ENCODE measurements around the gene GNA14.
A peak's percentile ranks its signal among the peaks of the same experiment; 100 is the strongest.
"Not testable (repeated sequence)": the region's sequence is repeated elsewhere in the genome, so short reads cannot be mapped to it uniquely, and the experiment has no call there.

Gene GNA14

GRCh38 chr9:77486463-77486862, 161.7 kb downstream of the GNA14 start:
- no peak for DNase-seq

GRCh38 chr9:77475641-77476473, 172.3 kb downstream of the GNA14 start:
- DNase-seq, result peak; percentile 2

DNA sequence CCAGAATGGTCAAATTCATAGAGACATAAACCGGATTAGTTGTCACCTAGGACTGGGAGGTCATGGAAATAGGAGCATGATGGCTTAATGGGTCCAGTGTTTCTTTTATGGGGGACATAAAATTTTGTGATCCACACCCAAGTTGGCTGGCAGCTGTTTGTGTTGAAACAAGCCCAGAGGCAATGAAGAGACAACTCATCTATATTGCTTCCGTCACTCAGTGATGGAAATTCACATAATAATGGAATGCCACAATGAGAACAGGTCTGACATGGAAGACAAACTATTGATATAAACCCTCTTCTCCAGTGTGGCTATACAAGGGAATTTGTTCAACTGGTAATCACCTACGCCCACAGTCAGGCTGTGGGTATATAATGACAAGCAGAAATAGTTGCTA, 173.2 kb downstream of the GNA14 start:
- DNase-seq, result no peak

DNA sequence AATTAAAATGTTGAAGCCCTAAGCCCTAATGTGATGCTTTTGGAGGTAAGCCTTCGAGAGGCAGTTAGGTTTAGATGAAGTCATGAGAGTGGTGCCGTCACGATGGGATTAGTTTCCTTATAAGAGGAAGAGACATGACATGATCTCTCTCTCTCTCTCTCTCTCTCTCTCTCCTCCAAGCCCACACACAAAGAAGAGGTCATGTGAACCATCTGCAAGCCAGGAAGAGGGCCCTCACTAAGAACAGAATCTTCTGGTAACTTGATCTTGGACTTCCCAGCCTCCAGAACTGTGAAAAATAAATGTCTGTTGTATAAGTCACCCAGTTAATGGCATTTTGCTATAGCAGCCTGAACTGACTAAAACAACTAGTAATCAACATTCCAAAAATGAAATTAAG, 175.5 kb downstream of the GNA14 start:
- no peak for DNase-seq

DNA sequence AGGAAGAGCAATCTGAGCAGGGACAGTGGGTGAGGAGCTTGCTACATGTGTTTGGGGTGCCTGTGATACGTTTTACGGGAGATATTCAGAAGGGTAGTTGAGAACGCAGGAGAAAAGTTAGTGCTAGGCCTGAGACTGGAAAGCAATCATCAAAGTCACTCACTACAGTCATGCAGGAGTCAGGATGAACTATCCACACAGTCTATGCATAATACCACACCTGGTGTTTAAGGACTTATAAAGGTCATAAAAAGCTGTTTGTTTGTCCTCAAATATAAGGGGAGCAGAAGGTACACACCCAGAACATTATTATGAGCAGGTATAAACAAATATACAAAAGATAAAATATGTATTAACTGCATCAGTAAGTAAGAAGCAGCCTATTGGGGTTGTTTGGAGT, 176.6 kb downstream of the GNA14 start:
- no peak for DNase-seq

DNA sequence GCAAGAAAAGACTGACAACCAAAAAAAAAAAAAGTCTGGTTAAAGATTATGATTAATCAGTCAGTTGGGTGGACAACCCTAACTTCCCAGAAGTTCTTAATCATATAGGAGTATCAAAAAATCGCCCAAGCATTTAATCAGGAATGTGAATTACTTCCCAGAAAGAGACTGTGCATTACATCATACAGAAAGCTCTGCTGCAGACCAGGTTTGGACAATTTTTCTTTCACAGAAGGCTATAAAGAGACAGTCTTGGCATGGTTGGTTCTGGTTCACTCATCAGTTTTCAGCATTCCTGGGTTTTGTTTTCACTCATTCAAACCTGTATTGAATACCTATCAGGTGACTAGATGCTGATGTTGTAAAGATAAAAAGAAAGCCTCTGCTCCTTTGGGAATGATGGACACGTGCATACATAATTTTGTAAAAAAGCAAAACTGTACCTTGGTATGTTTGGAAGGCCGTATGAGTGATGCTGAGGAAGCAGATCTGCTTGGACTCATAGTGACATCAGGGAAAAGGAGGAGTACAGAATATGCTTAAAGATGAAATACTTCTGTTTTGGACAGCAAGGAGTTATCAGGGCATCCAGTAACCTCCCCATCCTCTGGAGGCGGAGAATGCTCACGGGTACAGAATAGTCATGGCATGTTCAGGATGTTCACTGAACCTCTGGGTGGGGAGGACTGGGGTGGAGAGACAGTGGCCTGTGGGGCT, 178.4 kb downstream of the GNA14 start:
- DNase-seq, result no peak

- DNase-seq, result no peak
These were observed 183.5 kb downstream of the GNA14 start for GRCh38 chr9:77464661-77465060.

DNA sequence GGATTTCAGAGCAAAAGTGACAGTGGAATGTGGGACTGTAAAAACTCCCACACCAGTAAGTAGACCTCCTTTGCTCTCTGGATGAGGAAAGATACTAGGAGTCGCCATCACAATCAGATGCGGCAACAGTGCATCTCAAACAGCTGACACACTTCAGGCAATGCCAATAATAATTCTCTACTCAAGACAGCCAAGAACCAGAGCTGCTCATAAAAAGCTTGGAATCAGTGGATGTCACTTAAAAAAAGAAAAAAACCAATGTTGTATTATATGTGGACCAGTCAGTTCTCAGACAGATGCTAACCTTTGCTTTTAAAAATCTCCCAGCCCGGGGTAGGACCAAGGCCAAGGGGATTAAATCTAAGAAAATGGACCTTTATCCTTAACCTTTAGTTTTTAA, 185.0 kb downstream of the GNA14 start:
- no peak for DNase-seq

DNA sequence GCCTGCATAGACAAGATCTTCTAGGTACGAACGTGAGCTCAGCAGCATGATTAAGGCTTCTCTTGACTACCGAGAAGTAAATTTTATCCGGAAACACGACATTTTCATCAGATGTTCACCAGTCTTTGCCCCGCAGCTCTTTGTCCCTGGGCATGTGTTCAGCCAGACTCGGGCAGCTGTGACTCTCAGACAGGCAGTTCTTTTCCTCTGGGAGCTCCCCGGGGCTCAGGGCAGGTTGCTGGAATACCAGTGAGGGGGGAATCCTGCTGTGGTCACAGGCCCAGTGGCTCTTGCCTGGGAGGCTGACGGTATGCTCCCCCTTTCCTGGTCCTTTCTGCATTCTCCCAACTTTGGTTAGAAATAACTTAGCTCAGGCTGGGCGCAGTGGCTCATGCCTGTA, 186.1 kb downstream of the GNA14 start:
- DNase-seq, result no peak

- DNase-seq, result no peak
These were observed 187.2 kb downstream of the GNA14 start for GRCh38 chr9:77460938-77461337.

- no peak for DNase-seq
These were observed 190.1 kb downstream of the GNA14 start for GRCh38 chr9:77457916-77458592.

DNA sequence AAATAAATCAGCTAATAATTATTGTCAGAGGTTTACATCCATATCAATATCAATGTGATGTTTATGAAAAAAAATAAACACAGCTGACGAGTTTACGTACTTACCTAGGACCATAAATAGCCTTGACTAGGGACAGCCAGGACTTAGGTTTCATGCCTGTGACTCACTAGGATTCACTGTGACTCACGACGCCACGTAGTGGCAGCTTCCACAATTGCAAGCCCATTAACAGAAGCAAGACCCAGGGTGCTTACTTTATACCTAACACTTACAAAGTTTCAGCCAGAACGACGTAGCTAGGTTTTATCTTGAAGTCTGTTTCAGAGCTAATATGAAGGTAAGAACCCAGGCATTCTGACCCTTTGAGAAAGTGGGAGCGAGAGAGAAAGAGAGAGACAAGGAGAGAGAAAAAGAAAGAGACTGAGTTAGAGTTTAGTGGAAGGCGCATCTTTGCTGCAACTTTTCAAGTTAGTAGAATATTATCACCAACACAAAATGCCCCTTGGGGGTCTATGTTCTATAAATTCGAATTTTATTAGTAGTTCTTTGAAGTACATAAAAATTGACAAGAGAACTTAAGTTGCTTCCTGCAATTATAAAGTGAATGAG, 191.2 kb downstream of the GNA14 start:
- peak; percentile 30 for DNase-seq

DNA sequence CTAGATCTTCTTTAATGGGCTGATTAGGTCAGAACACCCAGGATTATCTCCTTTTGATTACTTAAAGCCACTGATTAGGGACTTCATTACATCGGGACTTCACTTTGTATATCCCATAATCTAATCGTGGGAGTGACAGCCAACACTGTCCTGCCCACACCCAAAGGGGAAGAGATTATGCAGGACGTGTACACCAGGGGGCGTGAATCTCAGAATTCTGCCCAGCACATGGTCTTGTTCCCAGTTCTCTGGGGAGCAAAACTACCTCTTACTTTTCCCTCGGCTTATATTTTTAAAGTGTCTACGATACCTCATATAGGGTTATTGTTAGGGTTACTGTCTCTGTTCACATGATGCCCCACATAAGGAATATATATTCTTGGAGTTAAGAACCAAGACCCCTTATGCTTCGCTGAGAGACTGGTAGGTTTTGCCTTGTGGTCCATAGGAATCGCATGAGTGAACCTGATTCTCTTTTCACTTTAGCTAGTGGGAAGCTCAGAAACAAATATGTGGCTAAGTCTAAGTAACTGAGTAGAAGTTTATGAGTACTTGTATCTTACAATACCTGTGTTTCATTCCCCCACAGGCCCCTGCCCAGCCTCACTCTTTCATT, 192.7 kb downstream of the GNA14 start:
- no peak for DNase-seq

DNA sequence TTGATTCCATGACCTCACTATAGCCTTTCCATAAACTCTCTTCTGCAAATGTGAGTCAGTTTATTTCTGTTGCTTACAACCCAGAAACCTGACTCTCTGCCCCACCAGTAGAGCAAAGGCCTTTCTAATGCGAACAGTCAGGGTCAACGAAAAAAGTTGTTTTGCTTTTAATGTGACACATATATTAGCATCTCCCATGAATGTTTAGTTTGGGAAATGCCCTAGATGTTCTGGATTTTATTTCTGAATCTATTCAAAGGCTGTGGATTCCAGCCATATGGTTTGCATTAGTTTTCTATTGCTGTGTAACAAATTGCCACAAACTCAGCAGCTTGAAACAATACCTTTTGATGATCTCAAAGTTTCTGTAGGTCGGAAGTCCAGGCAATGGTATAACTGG, 193.5 kb downstream of the GNA14 start:
- no peak for DNase-seq

- DNase-seq, result no peak
These were observed 194.1 kb downstream of the GNA14 start for GRCh38 chr9:77453825-77454647.

- DNase-seq, result no peak
These were observed 196.6 kb downstream of the GNA14 start for GRCh38 chr9:77451507-77451906.

GRCh38 chr9:77450085-77450475, 198.0 kb downstream of the GNA14 start:
- DNase-seq, result no peak

DNA sequence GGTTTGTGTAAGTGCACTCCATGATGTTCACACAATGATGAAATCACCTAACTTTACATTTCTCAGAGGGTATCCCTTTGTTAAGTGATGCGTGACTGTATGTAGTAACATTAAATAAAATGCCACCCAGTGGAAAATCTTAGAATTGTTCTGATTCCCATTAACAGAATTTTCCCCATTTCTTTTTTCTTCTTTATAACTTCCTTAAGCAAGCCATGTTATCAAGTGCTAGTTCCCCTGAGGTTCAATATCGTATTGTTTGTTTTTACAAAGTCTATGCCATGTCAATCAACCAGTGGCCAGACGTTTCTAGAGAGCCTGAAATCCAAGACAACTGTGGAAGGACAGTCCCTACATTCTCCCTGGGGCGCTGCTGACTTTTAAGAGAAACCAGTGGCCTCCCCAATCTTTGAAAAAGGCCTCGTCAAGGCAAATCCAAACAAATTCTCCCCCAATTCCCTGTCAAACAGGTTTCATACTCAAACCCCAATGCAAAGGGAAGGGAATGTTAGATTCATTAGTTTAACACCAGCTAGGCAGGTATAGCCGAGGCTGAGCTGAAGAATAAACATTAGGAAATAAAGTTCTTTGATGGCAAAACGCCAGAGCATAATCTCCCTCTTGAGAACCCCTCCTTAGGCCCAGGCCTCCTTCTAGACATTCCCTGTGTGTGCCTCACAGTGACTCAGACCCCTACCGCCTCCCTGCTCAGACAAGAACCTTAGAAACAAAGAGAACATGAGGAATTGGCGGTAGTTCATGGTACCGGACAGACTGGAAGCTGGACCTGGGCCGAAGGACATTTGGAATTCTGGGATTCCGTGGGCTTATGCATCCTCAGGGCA, 198.7 kb downstream of the GNA14 start:
- no peak for DNase-seq

DNA sequence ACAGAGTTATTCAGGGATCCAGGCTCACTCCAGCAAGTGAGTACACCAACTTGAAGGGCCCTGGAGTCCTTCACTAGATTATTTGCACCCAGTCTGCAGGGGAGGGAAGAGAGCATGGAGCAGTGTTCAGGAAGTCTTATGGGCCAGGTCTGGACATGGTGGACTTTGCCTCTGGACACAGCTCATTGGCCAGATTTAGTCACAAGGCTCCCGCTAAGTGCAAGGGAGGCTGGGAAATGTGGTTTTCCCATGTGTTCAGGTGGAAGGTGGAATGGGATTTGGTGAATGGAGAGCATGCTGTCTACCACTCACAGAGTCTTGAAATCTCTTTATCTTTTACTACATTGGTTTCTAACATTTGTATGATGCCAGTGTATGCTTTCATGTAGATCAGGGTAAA, 200.5 kb downstream of the GNA14 start:
- no peak for DNase-seq

GRCh38 chr9:77442436-77442835, 205.7 kb downstream of the GNA14 start:
- no peak for DNase-seq

- not testable (repeated sequence) for DNase-seq
These were observed 207.0 kb downstream of the GNA14 start for GRCh38 chr9:77441124-77441523.
